Activated CD8-positive, alpha-beta memory T cell treated with anti-CD3 and anti-CD28 coated beads for 24 hours (primary cell): Measurements from ENCODE around the gene HTR1D.
A peak's percentile ranks its signal among the peaks of the same experiment; 100 is the strongest.

Experiments used
- DNase-seq: peaks from one replicate; pipeline ENCODE4 v3.0.0-alpha.2; 2020

The HTR1D gene

DNA sequence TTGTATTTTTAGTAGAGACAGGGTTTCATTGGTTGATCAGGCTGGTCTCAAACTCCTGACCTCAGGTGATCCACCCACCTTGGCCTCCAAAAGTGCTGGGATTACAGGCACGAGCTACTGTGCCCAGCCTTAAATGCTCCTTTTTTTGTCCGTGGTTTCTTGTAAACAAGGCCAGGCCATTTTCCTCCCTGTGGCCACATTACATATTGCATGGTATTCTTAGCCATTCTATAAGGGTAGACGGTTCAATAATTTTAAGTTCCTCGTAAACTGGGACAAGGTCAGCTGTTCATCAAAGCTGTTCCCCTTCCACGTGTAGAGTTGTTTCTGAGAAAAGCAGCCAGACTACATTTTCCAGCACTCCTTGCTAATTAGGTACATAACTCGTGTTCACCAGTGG, 38.4 kb downstream of the HTR1D start:
- DNase-seq, result no peak

DNA sequence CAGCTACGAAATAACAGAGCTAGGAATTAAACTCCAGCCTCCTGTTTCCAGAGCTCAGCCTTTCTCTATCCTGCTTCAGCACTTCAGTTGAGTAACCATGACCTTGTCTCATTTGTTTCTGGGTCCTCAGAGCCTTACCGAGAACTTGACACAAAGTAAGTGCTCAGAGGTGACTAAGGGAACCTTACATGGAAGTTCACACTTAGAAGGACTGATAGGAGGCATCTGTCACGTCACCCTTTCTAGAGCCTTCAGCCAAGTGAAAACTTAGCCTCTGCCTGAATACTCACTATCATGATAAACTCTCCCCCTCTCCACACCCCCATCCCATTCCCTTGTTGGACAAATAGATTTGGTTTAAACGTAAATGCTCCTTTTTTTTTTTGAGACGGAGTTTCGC, 38.9 kb downstream of the HTR1D start:
- DNase-seq, result no peak

DNA sequence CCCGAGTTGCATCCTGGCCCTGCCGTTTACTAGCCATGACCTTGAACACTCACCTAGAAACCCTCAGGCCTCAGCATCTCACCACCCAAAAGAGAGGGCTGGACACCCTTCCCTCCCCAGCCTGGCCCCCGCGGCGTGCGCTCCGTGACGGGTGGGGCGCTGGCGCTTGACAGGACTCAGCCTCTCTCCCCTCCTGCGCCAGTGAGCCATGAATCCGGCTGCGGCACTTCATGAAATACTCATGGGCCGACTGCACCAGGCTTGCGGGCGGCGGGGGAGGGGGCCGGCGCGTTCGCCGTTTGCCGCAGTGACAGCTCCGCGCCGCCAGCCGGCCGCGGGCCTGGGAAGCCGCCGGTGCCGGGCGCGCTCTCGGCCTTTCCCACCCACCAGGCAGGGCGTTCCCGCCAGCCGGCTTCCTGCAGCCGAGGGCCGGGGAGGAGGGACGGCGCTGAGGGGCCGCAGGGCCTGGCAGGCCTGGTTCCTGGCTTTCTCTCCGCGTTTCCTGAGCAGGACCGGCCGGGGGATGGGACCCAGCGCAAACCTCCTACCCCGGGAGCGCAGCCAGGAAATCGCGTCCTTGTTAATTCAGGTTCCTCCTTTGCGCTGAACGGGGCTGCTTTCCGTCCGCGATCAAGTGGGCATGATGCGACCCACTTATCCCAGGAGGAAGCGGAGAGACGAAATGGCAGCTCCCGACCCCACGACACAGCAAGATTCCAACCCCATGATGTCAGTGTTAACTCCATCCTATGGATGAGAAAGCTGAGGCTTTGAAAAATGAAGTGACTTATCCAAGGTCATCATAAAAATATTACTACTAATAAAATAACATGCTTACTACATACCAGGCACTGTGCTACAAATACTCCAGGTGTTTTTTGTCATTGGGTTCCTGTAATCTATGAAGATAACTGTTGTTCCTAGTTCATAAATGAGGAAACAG, 39.6 kb downstream of the HTR1D start:
- DNase-seq, result peak; percentile 75

DNA sequence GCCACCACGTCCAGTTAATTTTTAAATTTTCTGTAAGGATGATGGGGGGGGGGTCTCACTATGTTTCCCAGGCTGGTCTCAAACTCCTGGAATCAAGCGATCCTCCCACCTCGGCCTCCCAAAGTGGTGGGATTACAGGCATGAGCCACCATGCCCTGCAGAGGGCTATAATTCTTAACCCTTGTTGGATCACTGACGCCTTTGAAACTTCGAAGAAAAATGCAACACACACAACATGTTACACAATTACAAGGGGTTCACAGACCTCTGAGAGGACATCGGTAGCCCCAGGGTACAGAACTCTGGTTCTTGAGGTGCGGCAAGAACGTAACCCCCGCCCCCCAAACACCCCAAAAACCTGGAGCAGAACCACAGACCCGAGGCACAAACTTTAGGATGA, 40.3 kb downstream of the HTR1D start:
- DNase-seq, result no peak

DNA sequence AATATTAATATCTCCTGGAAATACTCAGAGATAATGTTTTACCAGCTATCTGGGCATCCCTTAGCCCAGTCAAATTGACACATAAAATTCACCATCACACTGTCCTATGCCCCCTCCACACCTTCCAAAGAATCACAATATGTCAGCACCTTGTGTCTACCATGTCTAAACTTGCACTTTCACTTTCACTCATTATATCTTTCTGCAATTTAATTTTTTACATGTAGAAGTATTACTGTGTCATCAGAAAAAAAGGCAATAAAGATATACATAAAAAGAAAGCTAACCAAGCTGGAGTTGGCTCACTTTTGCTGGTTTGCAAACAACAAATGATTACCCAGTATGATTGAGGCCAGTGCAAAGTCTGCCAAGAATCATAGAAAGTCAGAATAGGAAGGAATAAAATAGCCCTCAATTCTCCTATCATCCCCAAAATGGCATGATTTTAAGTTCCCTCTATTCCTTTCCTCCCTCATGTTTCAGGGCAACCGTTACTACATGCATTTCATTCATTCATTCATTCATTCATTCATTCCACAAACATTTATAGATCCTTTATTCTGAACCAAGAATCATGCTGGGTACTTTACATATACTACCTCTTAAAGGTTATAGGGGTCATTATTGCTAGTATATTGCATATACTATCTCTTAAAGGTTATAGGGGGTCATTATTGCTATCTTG, 42.7 kb downstream of the HTR1D start:
- DNase-seq, result no peak

DNA sequence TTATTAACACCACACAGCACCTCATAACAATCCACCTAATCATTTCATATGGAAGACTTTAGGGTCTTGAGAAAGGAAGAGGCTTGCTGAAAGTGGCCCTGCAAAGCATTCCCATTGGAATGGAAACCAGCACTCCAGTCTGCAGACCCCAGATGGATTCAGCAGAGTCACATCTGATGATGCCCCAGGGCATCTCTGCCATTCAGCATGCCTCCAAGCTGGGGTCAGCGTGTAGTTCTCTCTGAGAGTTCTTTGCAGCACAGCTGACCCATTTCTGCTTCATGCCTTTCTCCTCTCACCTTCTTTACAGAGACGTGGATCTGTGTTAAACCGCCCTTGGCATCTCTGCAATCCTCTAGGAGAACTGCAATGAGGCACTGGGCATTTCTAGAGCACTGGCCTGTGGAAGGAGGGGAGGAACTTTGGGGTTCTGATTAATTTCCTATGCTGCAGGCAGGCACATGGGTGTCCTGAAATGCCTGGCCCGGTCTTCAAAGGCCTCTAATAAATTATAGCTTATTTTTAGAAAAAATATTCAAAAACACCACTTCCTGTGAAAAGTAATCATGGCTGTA, 46.0 kb downstream of the HTR1D start:
- no peak for DNase-seq

DNA sequence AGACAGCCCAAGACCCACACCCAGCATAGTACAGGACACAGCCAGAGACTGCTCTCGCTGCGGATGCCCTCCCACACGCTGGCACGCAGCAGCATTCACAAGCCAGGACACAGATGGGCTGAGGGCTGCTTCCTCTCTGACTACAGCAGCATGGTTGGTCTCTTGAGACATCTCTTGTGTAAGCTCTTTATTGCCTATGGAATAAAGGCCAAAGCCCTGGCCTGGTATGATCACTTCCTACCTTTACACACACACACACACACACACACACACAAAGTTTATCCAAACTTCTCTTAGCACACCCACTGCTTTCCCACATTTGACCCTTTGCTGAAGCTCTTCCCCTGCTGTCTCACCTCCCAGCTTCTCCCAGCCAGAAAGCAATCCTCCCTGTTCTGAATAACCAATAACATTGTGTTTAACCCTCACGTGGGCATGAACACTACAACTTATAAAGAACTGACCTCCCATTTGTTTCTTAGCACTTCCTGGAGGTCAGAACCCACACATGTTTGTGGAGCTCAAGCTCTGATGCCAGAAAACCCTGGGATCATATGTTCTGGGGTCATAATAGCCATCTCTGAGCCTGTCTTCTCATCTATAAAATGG, 47.5 kb downstream of the HTR1D start:
- no peak for DNase-seq

DNA sequence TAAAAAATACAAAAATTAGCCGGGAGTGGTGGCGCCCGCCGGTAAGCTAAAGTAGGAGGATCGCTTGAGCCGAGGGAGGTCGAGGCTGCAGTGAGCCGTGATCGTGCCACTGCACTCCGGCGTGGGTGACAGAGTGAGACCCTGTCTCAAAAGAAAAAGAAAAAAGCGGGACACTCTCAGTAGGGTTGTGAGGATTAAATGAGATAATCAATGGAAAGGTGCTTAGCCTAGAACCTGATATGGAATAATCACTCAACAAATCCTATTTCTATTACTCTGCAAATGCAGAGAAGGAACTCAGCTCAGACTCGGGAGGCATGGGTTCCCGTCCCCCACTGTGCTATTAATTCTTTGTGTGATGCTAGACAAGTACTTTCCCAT, 48.1 kb downstream of the HTR1D start:
- no peak for DNase-seq

DNA sequence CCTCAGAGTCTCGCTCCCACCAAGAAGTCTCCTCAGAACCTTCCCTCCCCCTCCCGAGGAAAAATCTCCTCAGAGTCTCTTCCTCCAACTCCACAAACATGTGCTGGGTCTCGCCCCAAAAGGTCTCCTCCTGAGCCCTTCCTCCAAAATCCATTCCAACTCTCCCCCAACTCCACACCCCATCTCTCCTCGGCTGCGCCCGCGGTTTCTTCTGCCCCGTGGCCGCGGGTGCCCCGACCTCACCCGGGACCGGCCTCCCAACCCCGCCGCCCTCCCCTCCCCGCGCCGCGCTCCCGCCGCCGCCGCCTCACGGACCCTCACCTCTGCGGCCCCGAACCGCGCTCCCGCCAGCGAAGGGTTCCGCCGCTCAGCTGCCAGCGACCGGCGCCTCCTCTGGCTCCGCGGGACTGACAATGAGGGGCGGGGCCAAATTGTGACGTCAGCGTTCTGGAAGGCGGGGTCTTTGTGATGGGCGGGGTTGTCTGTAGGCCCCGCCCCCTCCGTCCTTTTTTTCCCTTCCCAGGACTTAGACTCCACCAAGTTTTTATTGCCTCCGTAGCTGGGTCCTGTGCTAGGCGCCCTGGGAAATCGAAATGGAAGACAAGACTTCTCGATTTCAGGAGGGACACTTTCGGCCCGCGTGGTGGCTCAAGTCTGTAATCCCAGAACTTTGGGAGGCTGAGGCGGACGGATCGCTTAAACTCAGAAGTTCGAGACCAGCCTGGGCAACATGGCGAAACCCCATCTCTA, 48.7 kb downstream of the HTR1D start, which contains the start of gene LUZP1:
TSS of gene LUZP1 (minus strand) at position 412 of the 750 bp plus-strand sequence.
- DNase-seq, result peak; percentile 95

DNA sequence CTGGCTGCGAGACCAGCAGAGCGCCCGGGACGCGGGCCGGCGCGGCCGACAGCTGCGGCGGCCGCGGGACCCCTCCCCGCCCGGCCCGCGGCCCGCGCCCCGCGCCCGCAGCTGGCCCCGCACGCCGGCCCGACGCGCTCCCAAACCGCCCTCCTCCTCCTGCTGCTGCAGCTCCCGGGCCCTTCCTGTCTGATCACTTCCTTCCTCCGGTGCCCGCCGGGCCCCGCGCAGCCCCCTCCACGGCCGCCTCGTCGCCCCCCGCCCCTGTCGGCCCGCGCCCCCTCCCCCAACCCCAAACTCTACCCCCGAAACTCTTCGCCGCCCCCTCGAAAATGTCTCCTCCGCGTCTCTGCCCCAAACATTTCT, 49.2 kb downstream of the HTR1D start:
- DNase-seq, result no peak

DNA sequence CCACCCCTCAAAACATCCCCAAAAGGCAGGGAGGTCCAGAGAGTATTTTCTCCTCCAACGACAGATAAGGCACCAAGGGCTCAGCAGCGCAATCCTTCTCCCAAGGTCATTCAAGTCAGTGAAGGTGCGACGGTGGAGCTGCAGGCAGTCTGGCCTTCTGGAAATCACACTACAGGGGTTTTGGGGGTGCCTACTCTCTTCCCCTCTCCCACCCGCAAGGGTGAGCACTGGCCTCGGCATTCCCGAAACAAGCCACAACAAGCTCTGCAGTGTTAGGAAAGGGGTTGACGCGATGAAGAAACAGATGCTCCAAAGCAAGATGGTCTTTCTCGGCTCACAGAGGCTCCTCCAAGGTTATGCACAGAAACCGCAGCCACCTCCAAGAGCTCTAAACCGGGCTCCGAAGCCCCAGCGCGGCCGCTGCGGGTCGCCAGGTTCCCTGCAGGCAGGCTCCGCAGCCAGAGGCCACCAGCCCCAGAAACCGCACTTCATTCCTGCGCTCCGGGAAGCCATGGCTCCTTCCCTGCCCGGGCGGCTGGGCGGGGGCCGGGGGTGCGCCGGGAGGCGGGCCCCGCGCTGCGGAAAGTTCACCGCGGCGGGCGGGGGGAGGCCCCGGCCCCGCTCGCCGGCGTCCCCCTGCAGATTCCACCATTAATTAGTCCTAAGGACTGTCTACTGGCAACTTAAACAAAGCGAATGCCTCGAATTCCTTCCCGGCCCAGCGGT, 49.8 kb downstream of the HTR1D start:
- peak; percentile 69 for DNase-seq

DNA sequence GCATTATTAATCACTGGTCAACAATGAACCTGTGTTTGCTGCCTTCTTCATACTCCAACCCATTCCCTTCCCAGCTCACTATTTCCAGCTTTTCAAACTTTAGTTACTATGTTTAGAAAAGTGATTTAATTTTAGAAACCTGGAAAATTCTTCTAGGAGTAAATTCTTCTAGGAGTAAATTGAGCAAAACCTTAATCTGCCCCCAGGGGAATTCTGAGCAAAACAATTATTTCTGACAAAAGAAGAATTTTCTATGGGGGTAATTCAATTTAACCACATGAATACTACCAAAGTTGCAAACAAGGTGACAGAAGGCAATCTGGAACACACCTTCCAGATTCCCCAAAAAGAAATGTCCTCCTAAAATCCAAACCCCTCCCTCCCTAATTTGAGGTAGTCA, 50.4 kb downstream of the HTR1D start:
- DNase-seq, result no peak

DNA sequence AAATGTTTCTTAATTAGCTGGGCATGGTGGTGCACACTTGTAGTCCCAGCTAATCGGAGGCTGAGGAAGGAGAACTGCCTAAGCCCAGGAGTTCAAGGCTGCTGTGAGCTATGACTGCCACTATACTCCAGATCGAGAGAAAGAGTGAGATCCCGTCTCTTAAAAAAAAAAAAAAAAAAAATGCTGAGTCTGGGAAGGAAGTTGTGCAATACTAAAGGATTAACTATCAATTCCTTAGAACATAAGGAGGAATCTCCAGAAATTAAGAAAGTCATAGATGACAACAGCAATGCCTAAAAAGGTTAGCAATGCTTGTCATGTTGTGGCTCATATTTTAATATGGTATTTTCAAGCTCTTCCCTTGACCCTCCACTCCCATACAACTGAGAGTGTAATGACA, 53.9 kb downstream of the HTR1D start:
- no peak for DNase-seq

DNA sequence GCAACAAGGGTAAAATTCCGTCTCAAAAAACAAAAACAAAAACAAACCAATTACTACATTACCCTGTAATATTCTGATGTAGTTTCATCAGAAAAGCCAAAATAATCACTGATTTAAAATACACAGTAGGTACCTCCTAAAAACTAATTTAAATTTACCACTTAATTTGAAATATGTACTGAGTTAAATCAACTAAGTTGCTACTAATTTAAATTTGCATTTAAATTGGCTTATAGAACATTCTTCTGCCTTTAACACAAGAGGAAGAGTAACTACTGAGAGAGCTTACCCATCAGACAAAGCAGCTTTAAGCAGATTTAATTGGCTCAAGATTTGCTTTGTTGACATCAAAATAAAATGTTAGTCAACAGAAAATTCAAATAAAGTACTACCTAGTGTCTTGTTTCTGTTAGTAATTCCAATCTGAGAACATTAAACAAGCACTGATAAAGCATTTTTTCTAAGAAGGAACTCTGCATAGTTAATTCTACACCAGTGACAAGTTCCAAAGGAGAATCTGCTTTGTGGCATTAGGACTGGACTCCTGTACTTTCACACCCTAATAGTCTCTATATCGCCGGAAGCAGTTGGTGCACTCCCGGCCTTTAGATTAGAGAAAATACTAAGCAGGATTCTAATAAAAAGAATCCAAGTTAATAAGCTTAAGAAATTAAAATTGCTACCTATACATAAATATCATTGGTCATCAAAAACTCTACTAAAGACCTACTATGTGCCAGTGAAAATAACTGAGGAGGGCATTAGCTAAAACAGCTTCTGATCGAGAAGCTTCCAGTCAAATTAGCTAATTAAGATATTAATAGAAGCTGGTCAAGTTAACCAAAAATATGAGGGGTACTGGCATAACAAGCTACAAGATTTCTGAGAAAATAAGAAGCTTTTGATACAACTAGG, 57.1 kb downstream of the HTR1D start:
- DNase-seq, result no peak

DNA sequence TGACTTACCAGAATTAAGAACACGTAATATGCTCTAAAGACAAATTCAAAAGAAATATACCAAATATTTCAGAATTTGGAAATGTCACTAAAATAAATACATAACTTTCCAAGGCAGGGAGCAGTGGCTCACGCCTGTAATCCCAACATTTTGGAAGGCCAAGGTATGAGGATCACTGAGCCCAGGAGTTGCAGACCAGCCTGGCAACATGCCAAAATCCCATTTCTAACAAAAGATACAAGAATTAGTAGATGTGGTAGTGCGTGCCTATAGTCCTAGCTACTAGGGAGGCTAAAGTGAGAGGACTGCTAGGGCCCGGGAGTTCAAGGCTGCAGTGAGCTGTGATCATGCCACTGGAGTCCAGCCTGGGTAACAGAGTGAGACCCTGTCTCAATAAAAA, 60.4 kb downstream of the HTR1D start:
- DNase-seq, result no peak

DNA sequence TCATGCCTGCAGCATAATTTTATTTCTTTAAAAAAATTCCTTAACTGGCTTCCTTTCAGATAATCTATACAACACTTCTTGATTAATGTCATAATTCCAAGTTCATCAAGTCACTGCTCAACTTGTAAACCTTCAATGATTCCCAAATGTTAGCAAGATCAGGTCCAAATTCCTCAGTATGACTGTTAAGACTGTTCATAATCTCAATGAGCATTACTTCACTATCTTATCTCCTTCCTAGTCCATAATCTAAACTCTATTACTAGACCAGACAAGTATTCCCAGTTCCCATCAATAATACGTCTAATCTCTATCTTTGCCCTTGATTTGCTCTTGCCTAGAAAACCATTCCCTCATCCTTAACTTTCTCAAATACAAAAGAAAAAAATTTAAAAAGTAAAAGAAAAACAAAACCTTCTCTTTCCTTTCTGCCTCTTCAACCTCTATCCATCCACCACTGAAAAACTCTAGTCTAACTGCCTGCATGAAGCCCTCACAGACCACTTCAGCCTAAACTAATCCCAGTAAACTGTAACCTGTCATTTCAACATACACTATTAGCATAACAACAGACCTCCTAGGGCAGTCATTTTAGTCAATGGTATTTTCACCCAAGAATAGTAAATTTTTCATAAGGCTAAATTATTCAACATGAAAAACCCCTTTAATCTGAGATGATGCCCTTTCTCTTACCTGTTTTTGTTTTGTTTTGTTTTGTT, 64.2 kb downstream of the HTR1D start:
- DNase-seq, result no peak

DNA sequence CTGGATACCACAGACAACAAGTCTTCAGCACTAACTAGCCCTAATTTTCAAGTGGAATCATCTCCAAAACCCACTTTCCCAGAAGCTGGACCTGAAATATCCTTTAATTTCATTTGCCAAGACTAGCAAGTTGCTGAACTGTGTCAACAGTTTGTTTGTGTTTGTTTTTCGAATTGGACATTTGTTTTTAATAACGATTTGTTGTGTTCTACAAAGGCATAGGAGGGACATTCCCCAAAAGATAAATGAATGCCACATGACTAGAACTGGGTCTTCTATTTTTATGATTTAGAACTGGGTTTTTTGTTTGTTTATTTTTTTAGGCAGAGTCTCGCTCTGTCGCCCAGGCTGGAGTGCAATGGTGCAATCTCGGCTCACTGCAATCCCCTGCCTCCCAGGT, 66.6 kb downstream of the HTR1D start:
- DNase-seq, result no peak

DNA sequence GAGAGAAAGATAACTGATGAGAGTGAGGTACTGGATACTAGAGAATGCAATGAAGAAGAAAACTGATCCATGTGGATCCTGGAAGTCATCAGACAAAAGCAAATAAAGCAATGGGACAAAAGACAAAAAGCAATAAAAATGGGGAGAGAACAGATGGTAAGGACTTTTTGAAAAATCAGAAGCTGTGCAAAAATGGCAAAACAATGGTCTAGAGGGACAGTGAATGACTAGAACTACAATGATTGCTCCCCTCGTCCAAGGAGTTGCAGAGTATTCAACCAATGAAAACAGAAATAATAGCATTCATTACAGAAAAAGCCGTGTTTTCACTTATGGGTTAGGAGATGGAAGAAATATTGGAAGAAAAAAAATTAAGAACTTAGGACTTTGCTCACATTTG, 67.2 kb downstream of the HTR1D start:
- DNase-seq, result no peak

DNA sequence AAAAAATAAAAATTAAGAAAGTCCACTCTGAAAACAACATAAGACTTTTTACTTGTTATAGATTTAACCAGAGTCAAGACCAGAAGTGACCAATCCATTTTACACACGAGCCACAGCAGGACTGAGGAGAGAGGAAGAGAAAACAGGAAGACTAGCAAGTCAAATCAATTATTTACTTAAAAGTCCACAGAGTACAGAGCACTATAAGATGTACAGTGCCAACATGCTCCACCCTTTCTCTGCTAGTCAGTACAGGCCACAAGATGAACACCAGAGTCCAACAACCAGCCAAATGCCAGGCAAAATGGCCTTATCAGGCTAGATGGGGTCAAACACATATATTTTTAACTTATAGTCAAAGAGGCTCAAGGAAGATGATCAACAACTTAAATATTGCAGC, 68.2 kb downstream of the HTR1D start:
- no peak for DNase-seq

DNA sequence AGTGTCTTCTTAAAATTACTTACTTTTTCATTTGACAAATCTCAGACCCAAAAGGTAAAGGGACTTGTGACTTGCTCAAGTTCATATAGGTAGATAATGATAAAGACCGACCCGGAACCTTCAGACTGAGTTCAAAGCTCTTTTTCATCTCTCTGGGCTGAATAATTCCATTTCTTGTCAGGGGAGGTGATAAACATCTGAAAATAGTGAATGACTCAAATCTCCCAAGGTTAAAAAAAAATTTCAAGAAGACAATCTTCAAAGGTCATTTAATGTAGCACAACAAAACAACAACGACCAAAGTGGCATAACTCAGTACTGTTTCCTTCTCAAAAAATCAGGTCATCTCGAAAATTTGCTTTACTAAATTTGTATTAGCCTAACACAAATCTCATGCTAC, 69.2 kb downstream of the HTR1D start:
- no peak for DNase-seq
